ENCODE results near the gene BTN2A1.
"Not testable (repeated sequence)": the region's sequence is repeated elsewhere in the genome, so short reads cannot be mapped to it uniquely, and the experiment has no call there.

The BTN2A1 gene

DNA sequence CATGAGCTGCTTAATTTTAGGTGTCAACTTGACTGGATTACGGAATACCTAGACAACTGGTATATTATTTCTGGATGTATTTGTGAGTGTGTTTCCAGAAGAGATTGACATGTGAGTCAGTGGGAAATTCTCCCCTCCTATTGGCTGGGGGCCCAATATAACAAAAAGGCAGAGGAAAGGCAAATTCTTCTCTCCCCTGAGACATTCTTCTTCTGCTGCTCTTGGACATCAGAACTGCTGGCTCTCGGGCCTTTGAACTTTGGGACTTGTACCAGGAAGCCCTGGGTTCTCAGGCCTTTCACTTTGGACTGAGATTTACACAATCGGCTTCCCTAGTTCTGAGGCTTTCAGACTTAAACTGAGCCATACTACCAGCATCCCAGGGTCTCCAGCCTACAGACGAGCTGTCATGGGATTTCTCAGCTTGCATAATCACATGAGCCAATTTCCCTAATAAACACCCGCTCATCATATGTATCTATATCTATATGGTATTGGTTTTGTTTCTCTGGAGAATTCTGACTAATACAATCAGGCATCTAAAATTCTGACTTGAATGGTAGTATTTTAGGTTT, 25.0 kb upstream of the BTN2A1 start:
- no peak for DNase-seq (ENCODE audit: low spot score)

DNA sequence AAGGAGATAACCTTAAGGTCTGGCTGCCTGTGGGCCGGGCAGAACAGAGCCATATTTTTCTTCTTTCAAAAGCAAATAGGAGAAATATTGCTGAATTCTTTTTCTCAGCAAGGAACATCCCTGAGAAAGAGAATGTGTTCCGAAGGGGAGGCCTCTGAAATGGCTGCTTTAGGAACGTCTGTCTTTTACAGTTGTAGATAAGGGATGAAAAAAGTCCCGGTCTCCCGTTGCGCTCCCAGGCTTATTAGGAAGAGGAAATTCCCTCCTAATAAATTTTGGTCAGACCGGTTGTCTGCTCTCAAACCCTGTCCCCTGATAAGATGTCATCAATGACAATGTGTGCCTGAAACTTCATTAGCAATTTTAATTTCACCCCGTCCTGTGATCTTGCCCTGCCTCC, 24.1 kb upstream of the BTN2A1 start:
- not testable (repeated sequence) for DNase-seq (ENCODE audit: low spot score)

DNA sequence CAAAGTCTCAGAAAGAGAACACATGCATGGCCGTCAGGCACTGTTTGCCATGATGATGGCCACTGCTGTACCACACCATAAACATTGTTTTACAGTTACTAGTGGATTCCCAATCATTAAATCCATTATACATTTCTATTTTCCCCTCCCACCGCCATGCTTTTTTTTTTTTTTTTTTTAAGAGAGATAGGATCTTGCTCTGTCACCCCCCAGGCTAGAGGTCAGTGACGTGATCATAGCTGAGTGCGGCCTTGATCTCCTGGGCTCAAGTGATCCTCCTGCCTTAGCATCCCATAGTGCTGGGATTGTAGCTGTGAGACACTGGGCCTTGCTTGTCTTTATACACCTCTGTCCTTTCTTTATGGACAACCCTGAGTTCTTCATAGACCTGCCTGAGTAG, 21.7 kb upstream of the BTN2A1 start:
- no peak for DNase-seq (ENCODE audit: low spot score)

DNA sequence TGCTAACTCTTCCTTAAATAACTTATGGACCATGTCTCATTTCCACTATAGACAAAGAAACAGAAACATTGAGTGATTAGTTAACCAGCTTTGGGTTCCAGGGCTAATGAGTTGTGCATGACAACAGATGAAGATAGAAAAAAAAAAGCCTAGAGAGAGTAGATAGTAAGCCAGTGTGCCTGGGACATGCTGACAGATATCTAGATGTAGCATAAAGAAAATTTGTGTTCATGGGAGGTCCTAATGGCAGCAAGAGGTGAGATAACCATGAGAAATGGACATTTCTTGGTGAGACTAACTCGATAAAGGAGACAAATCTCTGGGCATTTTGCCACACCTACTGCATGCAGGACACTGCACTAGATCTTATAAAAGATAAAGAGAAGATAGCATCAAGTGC, 20.2 kb upstream of the BTN2A1 start:
- DNase-seq (ENCODE audit: low spot score), result no peak

DNA sequence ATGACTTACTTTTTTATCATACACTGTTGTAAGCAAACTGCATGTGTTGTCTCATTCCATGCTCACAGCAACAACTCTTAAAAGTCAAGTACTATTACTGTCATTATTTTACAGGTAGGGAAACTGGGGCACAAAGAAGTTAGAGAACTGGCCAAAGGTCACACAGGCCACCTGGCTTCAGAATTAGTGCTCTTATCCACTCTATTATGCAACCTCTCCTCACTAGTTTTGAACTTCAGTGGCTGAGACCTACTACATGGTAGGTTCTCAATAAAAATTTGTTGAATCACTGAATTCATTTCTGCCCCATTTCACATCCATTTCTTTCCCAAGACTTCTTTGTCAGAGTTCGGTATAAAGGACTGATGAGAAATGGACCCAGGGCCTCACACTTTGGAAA, 19.8 kb upstream of the BTN2A1 start:
- DNase-seq (ENCODE audit: low spot score), result no peak

DNA sequence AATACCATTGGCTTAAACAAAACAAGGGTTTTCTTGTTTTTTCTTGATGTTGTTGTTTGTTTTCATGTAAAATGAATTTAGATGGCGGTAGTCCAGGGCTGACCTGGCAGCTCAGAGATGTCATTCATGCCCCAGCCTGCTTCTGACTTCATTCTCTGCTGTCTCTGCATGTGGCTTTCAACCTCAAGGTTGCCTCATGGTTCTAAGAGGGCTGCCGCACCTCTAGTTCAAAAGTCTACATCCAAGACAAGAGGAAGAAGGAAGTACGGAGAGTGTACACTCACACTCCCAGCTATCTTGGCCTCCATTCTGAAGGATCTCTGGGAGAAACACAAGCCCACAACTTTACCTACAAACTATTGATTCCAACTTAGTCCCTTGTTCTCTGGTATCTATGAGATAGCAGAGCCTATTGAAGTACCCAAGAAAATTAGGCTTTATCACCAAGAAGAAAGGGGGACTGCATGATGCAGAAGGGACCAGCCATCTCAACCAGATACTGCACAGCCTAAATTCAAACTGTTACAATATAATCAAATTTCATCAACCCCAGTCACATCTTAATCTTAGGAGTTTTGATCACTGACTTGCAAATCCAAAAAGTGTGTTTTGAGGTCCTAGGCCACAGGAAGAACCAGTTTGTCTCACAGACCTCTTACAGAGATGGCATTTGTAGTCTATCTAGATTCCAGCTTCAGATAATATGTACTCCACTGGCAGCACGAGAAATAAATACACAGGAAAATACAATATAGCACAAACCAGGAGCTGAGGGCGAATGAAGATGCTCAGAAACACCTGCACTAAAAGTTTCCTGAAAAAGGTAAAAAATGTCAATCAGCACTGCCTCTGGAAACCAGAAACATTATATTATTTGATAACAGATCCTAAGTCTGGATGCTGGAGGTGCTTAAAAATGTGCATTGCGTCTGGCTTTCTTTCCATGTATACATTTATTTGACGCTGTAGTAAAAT, 18.3 kb upstream of the BTN2A1 start:
- DNase-seq (ENCODE audit: low spot score), result no peak

DNA sequence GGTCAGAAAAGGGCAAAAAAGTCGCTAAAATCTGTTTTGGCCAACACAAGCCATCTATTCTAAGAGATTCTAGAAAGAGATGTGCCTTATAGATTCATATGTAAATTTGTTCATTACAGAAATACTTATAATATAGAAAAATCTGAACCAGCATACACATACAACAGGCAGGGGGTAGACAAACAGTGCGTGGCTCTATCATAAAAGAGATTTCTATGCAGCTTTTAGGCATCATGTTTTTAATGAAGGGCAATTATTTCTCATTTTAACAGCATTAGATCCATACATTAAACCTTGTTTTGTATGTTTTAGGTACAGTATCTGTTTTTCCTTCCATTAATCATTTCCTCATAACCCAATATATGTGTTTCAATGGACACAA, 16.8 kb upstream of the BTN2A1 start:
- DNase-seq (ENCODE audit: low spot score), result no peak

DNA sequence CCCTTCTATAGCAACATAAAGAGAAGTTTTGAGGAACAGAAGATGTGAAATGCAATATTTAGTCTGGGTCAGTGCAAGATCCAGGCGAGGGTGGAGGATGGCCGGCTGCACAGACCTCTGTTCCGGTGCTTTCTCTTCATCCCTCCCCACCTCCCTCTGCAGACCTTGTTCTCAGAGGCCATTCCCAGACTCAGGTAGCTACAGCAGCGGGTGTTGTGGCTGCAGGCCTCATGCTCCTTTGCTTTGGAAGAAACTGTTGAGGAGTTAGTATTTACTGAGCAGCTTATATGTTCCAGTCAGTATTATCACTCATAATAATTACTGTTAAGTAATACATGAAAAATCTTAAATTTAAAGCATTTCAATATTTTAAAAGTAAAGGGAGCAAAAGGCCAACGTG, 15.8 kb upstream of the BTN2A1 start:
- DNase-seq (ENCODE audit: low spot score), result no peak

DNA sequence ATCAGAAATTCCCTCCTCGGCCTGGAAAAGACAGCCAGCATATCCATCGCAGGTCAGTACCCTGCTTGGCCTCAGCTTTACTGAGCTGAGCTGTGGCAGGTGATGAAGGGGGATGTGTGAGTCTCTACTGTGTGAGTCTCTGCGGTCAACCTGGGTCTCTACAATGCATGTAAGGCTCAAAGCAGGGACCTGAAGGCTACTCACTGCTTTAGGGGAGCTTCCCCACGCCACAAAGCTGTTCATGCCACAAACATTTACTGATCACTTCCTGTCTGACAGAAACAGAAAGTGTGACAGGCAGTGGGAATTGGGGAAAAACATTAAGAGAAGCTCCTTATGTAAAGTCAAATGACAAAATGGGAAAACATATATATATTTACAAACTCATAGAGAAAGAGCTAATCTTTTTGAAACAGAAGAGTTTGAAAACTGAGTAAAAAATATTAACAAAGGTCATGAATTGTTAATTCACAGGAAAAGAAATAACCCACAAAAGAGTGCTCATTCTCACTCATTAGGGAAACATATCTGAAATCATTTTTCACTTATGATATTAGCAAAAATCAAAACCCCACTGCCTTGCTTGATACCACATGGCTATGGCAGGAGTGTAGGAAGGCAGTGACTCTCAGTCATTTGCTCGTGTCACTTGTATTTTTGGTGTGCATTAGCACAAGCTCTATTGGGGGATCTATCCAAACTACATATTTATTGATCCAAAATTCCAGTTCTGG, 11.7 kb upstream of the BTN2A1 start:
- no peak for DNase-seq (ENCODE audit: low spot score)

DNA sequence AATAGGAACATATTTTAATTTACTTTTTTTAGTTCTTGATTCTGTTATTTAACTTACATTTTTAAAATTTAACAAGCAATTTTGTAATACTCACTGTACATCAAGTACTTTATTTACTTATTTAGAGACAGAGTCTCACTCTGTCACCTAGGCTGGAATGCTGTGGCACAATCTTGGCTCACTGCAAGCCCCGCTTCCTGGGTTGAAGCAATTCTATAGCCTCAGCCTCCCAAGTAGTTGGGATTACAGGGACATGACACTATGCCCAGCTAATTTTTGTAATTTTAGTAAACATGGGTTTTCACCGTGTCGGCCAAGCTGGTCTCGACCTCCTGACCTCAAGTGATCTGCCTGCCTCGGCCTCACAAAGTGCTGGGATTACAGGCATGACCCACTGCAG, 10.5 kb upstream of the BTN2A1 start:
- DNase-seq (ENCODE audit: low spot score), result no peak

DNA sequence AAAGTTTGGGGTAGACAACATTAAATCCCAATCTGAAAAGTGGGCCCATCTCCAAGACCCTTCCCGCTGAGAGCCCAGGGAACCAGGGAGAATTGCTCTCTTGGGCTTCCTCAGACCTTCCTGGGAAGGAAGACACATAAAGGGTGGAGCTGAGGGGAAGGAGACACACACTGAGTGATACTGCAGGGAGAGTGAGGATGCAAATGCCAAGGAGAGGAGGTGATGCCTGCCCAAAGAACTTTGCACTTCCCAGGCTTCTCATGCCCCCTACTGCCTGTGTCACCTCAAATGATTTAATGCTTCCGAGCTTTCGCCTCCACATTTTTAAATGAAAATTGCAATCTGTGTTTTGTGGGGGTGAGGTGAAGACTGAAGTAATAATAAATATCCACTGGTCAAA, 7.5 kb upstream of the BTN2A1 start:
- DNase-seq (ENCODE audit: low spot score), result no peak

DNA sequence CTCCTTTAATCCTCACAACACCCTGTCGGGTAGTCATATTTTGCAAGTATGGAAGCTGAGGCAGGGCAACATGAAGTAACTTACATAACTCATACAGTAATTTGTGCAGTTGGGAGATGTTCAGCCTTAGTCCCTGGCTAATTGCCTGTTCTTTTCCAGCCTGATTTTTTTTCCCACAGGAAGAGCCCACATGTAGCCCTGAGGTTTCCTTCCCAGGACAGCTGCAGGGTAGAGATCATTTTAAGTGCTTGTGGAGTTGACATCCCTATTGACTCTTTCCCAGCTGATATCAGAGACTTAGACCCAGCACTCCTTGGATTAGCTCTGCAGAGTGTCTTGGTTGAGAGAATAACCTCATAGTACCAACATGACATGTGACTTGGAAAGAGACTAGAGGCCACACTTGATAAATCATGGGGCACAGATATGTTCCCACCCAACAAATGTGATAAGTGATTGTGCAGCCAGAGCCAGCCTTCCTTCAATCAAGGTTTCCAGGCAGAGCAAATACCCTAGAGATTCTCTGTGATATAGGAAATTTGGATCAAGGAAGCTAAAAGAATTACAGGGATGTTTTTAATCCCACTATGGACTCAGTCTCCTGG, 5.0 kb upstream of the BTN2A1 start:
- no peak for DNase-seq (ENCODE audit: low spot score)

DNA sequence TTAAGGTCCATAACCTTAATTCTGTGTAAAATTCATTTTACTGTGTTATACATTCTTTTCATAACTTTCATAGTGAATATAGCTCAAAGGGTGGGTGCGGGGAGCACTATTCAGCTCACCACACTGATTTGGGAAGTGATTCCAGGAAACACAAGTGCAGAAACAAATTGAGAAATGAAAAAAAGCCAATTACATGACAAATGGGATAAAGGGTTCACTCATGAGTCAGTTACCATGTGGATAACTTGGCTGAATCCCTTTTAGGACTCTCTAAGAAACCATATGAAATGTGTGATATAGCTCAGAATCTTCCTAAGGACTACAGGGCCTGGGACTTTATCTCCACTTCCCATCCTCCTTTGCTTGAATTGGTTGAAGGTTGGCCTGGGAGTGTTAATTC, 3.1 kb upstream of the BTN2A1 start:
- DNase-seq (ENCODE audit: low spot score), result peak; percentile 17

DNA sequence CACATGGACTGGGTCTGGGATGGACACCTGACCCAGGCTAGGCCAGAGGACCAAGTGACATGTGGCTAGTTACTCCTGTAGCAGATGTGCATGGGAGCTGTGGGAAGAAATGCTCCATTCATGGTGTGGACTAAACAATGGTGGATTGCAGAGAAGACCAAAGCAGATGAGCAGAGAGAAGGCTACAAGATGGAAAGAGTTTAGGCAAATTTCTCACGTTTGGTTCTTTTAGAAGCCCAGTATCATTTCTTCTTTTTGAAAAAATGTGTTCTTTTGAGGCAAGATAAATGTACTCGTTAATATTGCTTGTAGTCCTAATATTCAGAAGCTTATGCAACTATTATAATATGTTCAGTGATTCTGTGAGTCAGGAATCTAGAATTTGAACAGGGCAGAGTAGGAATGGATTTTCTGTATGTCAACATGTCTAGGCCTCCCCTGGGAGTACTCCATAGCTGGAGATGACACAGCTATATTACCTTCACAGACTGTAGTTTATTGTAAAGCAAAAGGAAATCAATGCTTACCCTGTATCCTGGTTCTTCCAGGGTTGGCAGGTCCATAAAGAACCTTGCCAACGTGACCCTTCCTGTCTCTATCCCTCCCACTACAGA, 2.3 kb upstream of the BTN2A1 start:
- no peak for DNase-seq (ENCODE audit: low spot score)

DNA sequence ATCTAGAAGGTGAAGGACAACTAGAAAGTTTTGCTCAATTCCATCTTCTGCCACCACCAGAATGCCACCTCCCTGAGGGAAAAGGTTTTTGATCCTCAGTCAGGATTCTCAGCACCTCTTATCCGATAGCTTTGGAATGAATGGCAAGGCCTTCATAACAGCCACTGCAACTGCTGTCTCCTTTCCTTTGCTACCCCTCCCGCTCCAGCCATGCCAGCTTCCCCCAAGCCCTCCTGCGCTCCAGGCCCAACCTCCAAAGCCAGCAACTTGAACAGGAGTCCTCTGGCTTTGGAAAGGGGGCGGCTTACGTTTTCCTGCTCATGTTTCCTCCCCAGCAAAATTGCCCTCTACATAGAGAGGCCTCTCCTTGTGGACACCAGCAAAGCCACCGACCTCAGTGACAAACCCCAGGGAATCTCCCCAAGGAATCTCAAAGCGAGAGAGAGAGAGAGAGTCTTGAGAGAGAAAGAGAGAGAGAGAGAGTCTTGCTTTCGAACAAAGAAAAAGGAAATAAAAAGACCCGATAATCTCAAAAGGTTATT, 420 bp upstream of the BTN2A1 start:
- DNase-seq (ENCODE audit: low spot score), result peak; percentile 45

DNA sequence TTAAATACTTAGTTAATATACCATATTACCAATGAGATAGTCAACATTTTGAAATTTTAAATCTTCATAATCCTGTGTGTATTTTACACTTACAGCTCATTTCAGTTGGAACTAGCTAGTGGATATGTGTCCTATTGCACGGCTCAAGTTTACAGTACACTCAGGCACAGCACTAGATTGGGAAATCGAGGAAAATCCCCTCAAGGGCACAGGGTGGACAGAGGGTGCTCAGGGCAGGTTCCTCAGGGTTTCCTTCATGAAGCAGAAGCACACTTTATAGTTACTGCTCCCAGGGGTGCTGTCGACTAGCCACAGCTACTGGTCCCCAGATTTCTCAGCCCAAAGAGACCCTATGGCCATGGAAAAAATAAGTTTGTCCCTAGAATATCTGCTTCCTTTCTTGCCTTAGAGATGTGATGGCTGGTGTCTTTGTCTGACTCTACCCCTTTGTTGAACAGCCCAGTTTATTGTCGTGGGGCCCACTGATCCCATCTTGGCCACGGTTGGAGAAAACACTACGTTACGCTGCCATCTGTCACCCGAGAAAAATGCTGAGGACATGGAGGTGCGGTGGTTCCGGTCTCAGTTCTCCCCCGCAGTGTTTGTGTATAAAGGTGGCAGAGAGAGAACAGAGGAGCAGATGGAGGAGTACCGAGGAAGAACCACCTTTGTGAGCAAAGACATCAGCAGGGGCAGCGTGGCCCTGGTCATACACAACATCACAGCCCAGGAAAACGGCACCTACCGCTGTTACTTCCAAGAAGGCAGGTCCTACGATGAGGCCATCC, 1.5 kb downstream of the BTN2A1 start:
- DNase-seq (ENCODE audit: low spot score), result no peak

DNA sequence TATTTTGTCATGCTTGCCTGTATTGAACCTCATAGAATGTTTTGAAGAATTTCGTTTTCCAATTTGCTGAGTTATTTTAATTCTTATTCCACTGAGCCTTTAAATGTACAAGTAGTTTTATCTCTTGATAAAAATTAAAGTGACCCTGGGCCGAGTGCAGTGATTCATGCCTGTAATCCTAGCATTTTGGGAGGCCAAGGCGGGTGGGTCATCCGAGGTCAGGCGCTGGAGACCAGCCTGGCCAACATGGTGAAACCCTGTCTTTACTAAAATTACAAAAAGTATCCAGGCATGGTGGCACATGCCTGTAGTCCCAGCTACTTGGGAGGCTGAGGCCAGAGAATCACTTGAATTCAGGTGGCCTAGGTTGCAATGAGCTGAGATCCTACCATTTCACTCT, 3.6 kb downstream of the BTN2A1 start:
- DNase-seq (ENCODE audit: low spot score), result not testable (repeated sequence)

DNA sequence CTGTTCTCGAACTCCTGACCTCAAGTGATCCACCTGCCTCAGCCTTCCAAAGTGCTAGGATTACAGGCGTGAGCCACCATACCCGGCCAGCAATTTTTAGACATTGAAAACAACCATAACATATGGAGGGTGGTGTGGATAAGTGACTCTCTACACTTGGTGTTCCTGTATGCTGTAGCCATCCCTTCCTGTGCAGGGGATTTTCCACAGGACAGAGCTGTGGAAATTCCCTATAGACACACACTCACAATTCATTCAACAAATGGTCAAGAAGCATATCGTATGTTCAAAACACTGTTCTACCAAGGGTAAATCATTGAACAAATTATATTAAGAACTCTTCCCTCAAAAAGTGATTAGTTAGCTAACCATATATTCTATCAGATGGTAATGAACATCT, 6.3 kb downstream of the BTN2A1 start:
- no peak for DNase-seq (ENCODE audit: low spot score)

DNA sequence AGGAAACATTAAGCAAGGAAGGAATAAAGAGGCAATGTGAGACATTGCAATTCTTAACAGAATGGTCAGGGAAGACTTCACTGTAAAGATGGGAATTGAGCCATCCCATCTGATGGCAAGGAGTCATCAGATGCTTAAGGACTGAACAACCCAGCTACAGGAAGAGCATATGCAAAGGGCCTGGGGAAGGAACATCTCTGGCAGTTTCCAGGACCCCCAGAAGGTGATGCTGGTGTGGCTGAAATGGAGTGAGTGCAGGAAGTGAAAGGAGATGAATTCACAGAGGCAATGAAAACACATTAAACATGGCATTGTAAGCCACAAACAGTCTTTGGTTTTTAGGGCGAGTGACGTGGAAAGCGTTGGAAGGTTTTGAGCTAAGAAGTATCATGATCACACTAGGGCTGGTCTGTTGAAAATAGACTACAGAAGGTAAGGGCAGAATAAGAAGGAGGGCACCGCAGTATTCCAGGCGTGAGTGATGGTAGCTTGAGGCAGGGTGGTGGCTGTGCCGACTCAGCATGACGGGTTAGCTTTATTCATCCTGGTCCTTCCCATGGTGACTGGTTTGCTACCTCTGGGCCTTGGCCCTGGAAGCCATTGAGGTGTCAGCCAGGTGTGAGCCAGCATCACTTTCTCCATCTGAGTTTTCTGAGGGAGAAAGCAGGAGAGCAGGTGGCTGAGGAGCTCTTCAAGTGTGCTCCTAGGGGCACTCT, 6.8 kb downstream of the BTN2A1 start:
- no peak for DNase-seq (ENCODE audit: low spot score)

DNA sequence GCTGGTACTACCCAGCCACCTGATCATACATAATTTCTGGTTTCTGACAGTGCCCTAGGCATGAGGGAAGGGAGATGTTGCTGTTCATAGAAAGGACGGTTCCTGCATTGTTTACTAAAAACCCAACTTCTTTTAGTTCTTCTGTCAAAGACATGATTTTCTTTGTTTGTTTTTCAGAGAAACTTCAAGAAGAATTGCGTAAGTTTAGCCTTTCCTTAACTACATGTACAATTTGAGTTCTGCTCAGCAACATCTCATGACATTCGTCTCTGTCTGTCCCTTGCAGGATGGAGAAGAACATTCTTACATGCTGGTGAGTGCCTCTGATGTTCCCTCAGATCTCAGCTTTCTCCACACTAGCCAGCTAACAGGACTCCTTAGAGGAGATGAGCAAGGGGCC, 8.0 kb downstream of the BTN2A1 start:
- no peak for DNase-seq (ENCODE audit: low spot score)
